ENCODE data around the gene HOXA7. TPM values are rescaled to one million over a fixed set of nuclear protein-coding genes. Genes with fewer than 3 reads are reported as not detected.

HOXA7 gene
- total RNA-seq, 1 donor, result 0.10 TPM

GRCh38 chr7:27137640-27138315 is 18.7 kb downstream of the HOXA7 start:
- Histone ChIP-seq H3K9me3 (ENCODE audit: low read depth, low read length) (no peaks in the 10 kb centered on the region), H3K27me3 (ENCODE audit: insufficient read depth, low read length) (peaks cover 34% of the 10 kb centered on the region), H3K4me1 (ENCODE audit: insufficient read depth, low read length) (peaks cover 16% of the 10 kb centered on the region), H3K4me3 (ENCODE audit: low read length) (no peak overlapping the region)

- Histone ChIP-seq H3K27me3 (ENCODE audit: insufficient read depth, low read length) (peaks cover 32% of the 10 kb centered on the region), H3K4me3 (ENCODE audit: low read length) (no peak overlapping the region), H3K9me3 (ENCODE audit: low read depth, low read length) (no peaks in the 10 kb centered on the region), H3K4me1 (ENCODE audit: insufficient read depth, low read length) (peaks cover 21% of the 10 kb centered on the region)
Measured at GRCh38 chr7:27134392-27134791, 22.1 kb downstream of the HOXA7 start.

GRCh38 chr7:27133409-27134231 is 22.9 kb downstream of the HOXA7 start:
- no peaks in the 10 kb centered on the region for H3K9me3 ChIP-seq (ENCODE audit: low read depth, low read length)
- no peak overlapping the region for H3K4me3 ChIP-seq (ENCODE audit: low read length)
- H3K27me3 ChIP-seq (ENCODE audit: insufficient read depth, low read length), result peaks cover 32% of the 10 kb centered on the region
- H3K4me1 ChIP-seq (ENCODE audit: insufficient read depth, low read length), result peaks cover 21% of the 10 kb centered on the region

GRCh38 chr7:27132978-27133377 is 23.5 kb downstream of the HOXA7 start:
- peaks cover 32% of the 10 kb centered on the region for H3K27me3 ChIP-seq (ENCODE audit: insufficient read depth, low read length)
- peaks cover 21% of the 10 kb centered on the region for H3K4me1 ChIP-seq (ENCODE audit: insufficient read depth, low read length)
- no peaks in the 10 kb centered on the region for H3K9me3 ChIP-seq (ENCODE audit: low read depth, low read length)
- no peak overlapping the region for H3K4me3 ChIP-seq (ENCODE audit: low read length)

- H3K4me3 ChIP-seq (ENCODE audit: low read length), result no peak overlapping the region
- peaks cover 30% of the 10 kb centered on the region for H3K27me3 ChIP-seq (ENCODE audit: insufficient read depth, low read length)
- no peaks in the 10 kb centered on the region for H3K9me3 ChIP-seq (ENCODE audit: low read depth, low read length)
- peaks cover 20% of the 10 kb centered on the region for H3K4me1 ChIP-seq (ENCODE audit: insufficient read depth, low read length)
Measured at GRCh38 chr7:27132214-27132613, 24.3 kb downstream of the HOXA7 start.

GRCh38 chr7:27131390-27131819 is 25.1 kb downstream of the HOXA7 start:
- Histone ChIP-seq H3K4me1 (ENCODE audit: insufficient read depth, low read length) (peaks cover 13% of the 10 kb centered on the region), H3K27me3 (ENCODE audit: insufficient read depth, low read length) (peaks cover 25% of the 10 kb centered on the region), H3K4me3 (ENCODE audit: low read length) (peak overlapping the region; percentile 44), H3K9me3 (ENCODE audit: low read depth, low read length) (no peaks in the 10 kb centered on the region)

- peaks cover 13% of the 10 kb centered on the region for H3K4me1 ChIP-seq (ENCODE audit: insufficient read depth, low read length)
- peaks cover 18% of the 10 kb centered on the region for H3K27me3 ChIP-seq (ENCODE audit: insufficient read depth, low read length)
- no peaks in the 10 kb centered on the region for H3K9me3 ChIP-seq (ENCODE audit: low read depth, low read length)
- H3K4me3 ChIP-seq (ENCODE audit: low read length), result peak within 1 kb of the TSS; percentile 44
Measured at GRCh38 chr7:27130540-27131389, 25.7 kb downstream of the HOXA7 start, which contains the start of gene HOXA4. Gene HOXA4 (minus strand): TSS chr7:27130757. CDS start chr7:27130733, 24 bp downstream.

GRCh38 chr7:27129729-27130539 is 26.5 kb downstream of the HOXA7 start:
- Histone ChIP-seq H3K4me1 (ENCODE audit: insufficient read depth, low read length) (peaks cover 10% of the 10 kb centered on the region), H3K4me3 (ENCODE audit: low read length) (peak overlapping the region; percentile 31), H3K9me3 (ENCODE audit: low read depth, low read length) (no peaks in the 10 kb centered on the region), H3K27me3 (ENCODE audit: insufficient read depth, low read length) (peaks cover 11% of the 10 kb centered on the region)

- Histone ChIP-seq H3K27me3 (ENCODE audit: insufficient read depth, low read length) (peaks cover 11% of the 10 kb centered on the region), H3K9me3 (ENCODE audit: low read depth, low read length) (no peaks in the 10 kb centered on the region)
Measured at GRCh38 chr7:27128776-27129728, 27.4 kb downstream of the HOXA7 start.

GRCh38 chr7:27128034-27128433 is 28.4 kb downstream of the HOXA7 start:
- no peak overlapping the region for H3K4me3 ChIP-seq (ENCODE audit: low read length)
- peaks cover 5% of the 10 kb centered on the region for H3K4me1 ChIP-seq (ENCODE audit: insufficient read depth, low read length)

More at GRCh38 chr7:27128776-27129728, 27.4 kb downstream of the HOXA7 start:
- Histone ChIP-seq H3K4me1 (ENCODE audit: insufficient read depth, low read length) (peaks cover 5% of the 10 kb centered on the region), H3K4me3 (ENCODE audit: low read length) (no peak overlapping the region)

GRCh38 chr7:27126596-27127327 is 29.7 kb downstream of the HOXA7 start:
- Histone ChIP-seq H3K9me3 (ENCODE audit: low read depth, low read length) (no peaks in the 10 kb centered on the region), H3K4me3 (ENCODE audit: low read length) (no peak overlapping the region), H3K4me1 (ENCODE audit: insufficient read depth, low read length) (peaks cover 5% of the 10 kb centered on the region), H3K27me3 (ENCODE audit: insufficient read depth, low read length) (peaks cover 7% of the 10 kb centered on the region)

More at GRCh38 chr7:27128034-27128433, 28.4 kb downstream of the HOXA7 start:
- Histone ChIP-seq H3K27me3 (ENCODE audit: insufficient read depth, low read length) (peaks cover 7% of the 10 kb centered on the region), H3K9me3 (ENCODE audit: low read depth, low read length) (no peaks in the 10 kb centered on the region)

GRCh38 chr7:27125986-27126394 is 30.5 kb downstream of the HOXA7 start:
- Histone ChIP-seq H3K9me3 (ENCODE audit: low read depth, low read length) (no peaks in the 10 kb centered on the region), H3K4me1 (ENCODE audit: insufficient read depth, low read length) (peaks cover under 1% of the 10 kb centered on the region), H3K27me3 (ENCODE audit: insufficient read depth, low read length) (peaks cover 7% of the 10 kb centered on the region), H3K4me3 (ENCODE audit: low read length) (no peak overlapping the region)
